ENCODE results near the gene WNT2. TPM values are rescaled to one million over a fixed set of nuclear protein-coding genes. Genes with fewer than 3 reads are reported as not detected.

WNT2 gene
- total RNA-seq (1 to 10 TPM in 1 of 4 donors, under 1 TPM in 2, not detected in 1; under 0.01 to 2.8 (median 0.27) TPM), polyA plus RNA-seq (under 1 TPM in 1 of 3 donors, not detected in 2; 0.04 TPM)

- H3K9me3 ChIP-seq = no peaks in the 10 kb centered on the region
- no peak for DNase-seq
- H3K27me3 ChIP-seq = peaks cover 18 to 39% (median 26%) of the 10 kb centered on the region in 3 donors
- H3K4me1 ChIP-seq = peaks cover 0 to 24% (median 21%) of the 10 kb centered on the region in 4 donors
- peak within 1 kb of the TSS; percentile 19 to 46 (median 40) for H3K4me3 ChIP-seq
- no peaks in the 10 kb centered on the region for H3K36me3 ChIP-seq
- WGBS, 2 donors = 2 to 6% methylated on average over 60 of the region's 60 CpGs
- intact Hi-C loops (cut with DNase I) = no loop called here
- TF ChIP-seq EP300 (IDR thresholded peaks at IDR 0.05) (no peak), POLR2AphosphoS5 (IDR thresholded peaks at IDR 0.05) (no peak), CTCF (IDR thresholded peaks at IDR 0.05) (no peak), POLR2A (IDR thresholded peaks at IDR 0.05) (no peak)
- H3K27ac ChIP-seq = no peak within 1 kb of the TSS
These were observed at the start of gene WNT2 for GRCh38 chr7:117322741-117323304. Gene WNT2, minus strand, starts transcription at chr7:117323058. Its CDS starts 69 bp downstream, at chr7:117322989.

DNA sequence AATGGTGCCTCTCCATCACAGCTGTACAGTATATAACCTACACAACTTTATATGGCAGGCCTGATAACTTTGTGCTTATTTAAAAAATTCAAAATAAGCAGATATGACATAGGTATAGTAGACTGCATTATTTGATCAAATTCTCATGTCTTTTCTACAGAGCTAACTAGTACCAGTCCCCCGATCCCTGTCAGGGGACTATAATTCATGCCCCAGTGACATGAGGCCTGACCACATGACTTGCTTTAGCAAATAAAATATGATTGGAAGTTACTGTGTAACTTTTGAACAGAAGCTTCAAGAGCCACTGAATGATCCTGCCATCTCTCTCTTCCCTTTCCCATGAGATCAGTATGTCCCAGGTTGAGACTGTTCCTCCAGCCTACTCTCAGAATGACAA, 49.2 kb upstream of the WNT2 start:
- no peak overlapping the region for H3K27ac ChIP-seq
- H3K4me1 ChIP-seq = no peaks in the 10 kb centered on the region
- no peak for TF ChIP-seq POLR2AphosphoS5 (IDR thresholded peaks at IDR 0.05)
- TF ChIP-seq POLR2A (IDR thresholded peaks at IDR 0.05) = no peak
- no peak for TF ChIP-seq EP300 (IDR thresholded peaks at IDR 0.05)
- no peak for TF ChIP-seq CTCF (IDR thresholded peaks at IDR 0.05)
- intact Hi-C loops (cut with DNase I) = no loop called here
- WGBS, 2 donors = 90 to 92% methylated on average over 1 of the region's 1 CpG
- H3K4me3 ChIP-seq = no peak overlapping the region
- DNase-seq = no peak
- H3K36me3 ChIP-seq = no peaks in the 10 kb centered on the region
- H3K27me3 ChIP-seq = no peaks in the 10 kb centered on the region
- H3K9me3 ChIP-seq = no peaks in the 10 kb centered on the region

GRCh38 chr7:117364339-117365080, 41.7 kb upstream of the WNT2 start:
- intact Hi-C loops (cut with DNase I) = no loop called here
- TF ChIP-seq POLR2AphosphoS5 (IDR thresholded peaks at IDR 0.05) (no peak), EP300 (IDR thresholded peaks at IDR 0.05) (no peak), CTCF (IDR thresholded peaks at IDR 0.05) (no peak), POLR2A (IDR thresholded peaks at IDR 0.05) (no peak)
- Histone ChIP-seq H3K9me3 (no peaks in the 10 kb centered on the region), H3K27me3 (no peaks in the 10 kb centered on the region), H3K4me1 (no peaks in the 10 kb centered on the region), H3K36me3 (no peaks in the 10 kb centered on the region), H3K27ac (no peak overlapping the region), H3K4me3 (no peak overlapping the region)
- DNase-seq = no peak

DNA sequence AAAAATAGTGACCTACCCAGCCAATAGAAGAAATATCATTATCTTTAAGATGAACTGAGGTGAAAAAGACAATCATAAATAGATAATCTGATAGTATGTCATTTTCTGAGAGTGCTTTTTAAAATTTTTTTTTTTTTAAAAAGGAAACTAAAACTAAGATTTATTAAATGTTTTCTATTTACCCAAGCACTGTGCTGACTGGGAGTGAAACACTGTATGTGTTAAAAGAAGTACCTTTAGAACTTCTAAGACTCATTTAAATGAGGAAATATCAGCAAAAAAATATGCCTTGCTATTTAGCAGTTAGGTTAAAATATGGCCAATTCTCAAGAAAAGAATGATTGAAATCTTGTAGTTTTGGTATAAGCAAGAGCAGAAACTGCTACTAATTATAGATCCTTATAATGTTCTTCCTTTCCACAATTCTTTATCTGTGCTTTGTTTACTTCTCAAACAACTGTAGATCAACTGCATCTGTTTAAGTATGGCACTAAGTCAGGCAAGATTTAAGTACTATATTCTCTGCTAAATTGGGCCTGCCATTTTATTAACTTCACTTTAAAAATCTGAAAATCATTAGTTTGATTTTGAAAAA, 39.5 kb upstream of the WNT2 start:
- no peak overlapping the region for H3K27ac ChIP-seq
- H3K36me3 ChIP-seq = no peaks in the 10 kb centered on the region
- no peak for DNase-seq
- H3K4me1 ChIP-seq = no peaks in the 10 kb centered on the region
- no peaks in the 10 kb centered on the region for H3K27me3 ChIP-seq
- H3K4me3 ChIP-seq = no peak overlapping the region
- no peaks in the 10 kb centered on the region for H3K9me3 ChIP-seq
- intact Hi-C loops (cut with DNase I) = no loop called here
- TF ChIP-seq POLR2A (IDR thresholded peaks at IDR 0.05) (no peak), EP300 (IDR thresholded peaks at IDR 0.05) (no peak), CTCF (IDR thresholded peaks at IDR 0.05) (no peak), POLR2AphosphoS5 (IDR thresholded peaks at IDR 0.05) (no peak)
